Measurements from ENCODE around the gene ZBTB37.
A peak's percentile ranks its signal among the peaks of the same experiment; 100 is the strongest.
"Not testable (repeated sequence)": the region's sequence is repeated elsewhere in the genome, so short reads cannot be mapped to it uniquely, and the experiment has no call there.

ZBTB37 gene

GRCh38 chr1:173857363-173857917, 10.7 kb upstream of the ZBTB37 start:
- TF ChIP-seq MYC (IDR thresholded peaks at IDR 0.05; ENCODE audit: low read depth, low read length) = no peak
- no peak for TF ChIP-seq POLR2A (IDR thresholded peaks at IDR 0.05; ENCODE audit: extremely low read depth, insufficient read length)
- TF ChIP-seq MAX (IDR thresholded peaks at IDR 0.05; ENCODE audit: low read depth, low read length) = no peak
- no peak for TF ChIP-seq CTCF (IDR thresholded peaks at IDR 0.05; ENCODE audit: low read depth, low read length)
- H3K4me3 ChIP-seq (ENCODE audit: low read depth, low read length) = no peak overlapping the region
- DNase-seq (ENCODE audit: low read depth) = no peak

- DNase-seq (ENCODE audit: low read depth); H3K4me3 ChIP-seq (ENCODE audit: low read depth, low read length): not testable (repeated sequence)
Observed at GRCh38 chr1:173859547-173859946, 8.6 kb upstream of the ZBTB37 start.

GRCh38 chr1:173860065-173860464, 8.1 kb upstream of the ZBTB37 start:
- no peak for DNase-seq (ENCODE audit: low read depth)
- no peak overlapping the region for H3K4me3 ChIP-seq (ENCODE audit: low read depth, low read length)
- TF ChIP-seq MAX (IDR thresholded peaks at IDR 0.05; ENCODE audit: low read depth, low read length) (no peak), CTCF (IDR thresholded peaks at IDR 0.05; ENCODE audit: low read depth, low read length) (no peak), POLR2A (IDR thresholded peaks at IDR 0.05; ENCODE audit: extremely low read depth, insufficient read length) (no peak), MYC (IDR thresholded peaks at IDR 0.05; ENCODE audit: low read depth, low read length) (no peak)

GRCh38 chr1:173861731-173862145, 6.4 kb upstream of the ZBTB37 start:
- no peak overlapping the region for H3K4me3 ChIP-seq (ENCODE audit: low read depth, low read length)
- no peak for TF ChIP-seq CTCF (IDR thresholded peaks at IDR 0.05; ENCODE audit: low read depth, low read length)
- no peak for TF ChIP-seq MAX (IDR thresholded peaks at IDR 0.05; ENCODE audit: low read depth, low read length)
- peak; percentile 15 for TF ChIP-seq POLR2A (IDR thresholded peaks at IDR 0.05; ENCODE audit: extremely low read depth, insufficient read length)
- TF ChIP-seq MYC (IDR thresholded peaks at IDR 0.05; ENCODE audit: low read depth, low read length) = no peak
- DNase-seq (ENCODE audit: low read depth) = peak; percentile 54

GRCh38 chr1:173862146-173862768, 5.9 kb upstream of the ZBTB37 start:
- peak; percentile 59 for DNase-seq (ENCODE audit: low read depth)
- H3K4me3 ChIP-seq (ENCODE audit: low read depth, low read length) = not testable (repeated sequence)
- TF ChIP-seq POLR2A (IDR thresholded peaks at IDR 0.05; ENCODE audit: extremely low read depth, insufficient read length) = peak; percentile 11

GRCh38 chr1:173862769-173863223, 5.4 kb upstream of the ZBTB37 start:
- peak; percentile 58 for DNase-seq (ENCODE audit: low read depth)
- TF ChIP-seq CTCF (IDR thresholded peaks at IDR 0.05; ENCODE audit: low read depth, low read length) = no peak
- TF ChIP-seq MYC (IDR thresholded peaks at IDR 0.05; ENCODE audit: low read depth, low read length) = no peak
- no peak for TF ChIP-seq POLR2A (IDR thresholded peaks at IDR 0.05; ENCODE audit: extremely low read depth, insufficient read length)
- H3K4me3 ChIP-seq (ENCODE audit: low read depth, low read length) = no peak overlapping the region

Data from NB4 (cell line).